Mucosa of descending colon (tissue), 3 donors: Measurements from ENCODE around the gene TCF20. TPM values are rescaled to one million over a fixed set of nuclear protein-coding genes. Genes with fewer than 3 reads are reported as not detected.

Experiments
- ATAC-seq: fragments of 200-7000 bp; cut with Tn5 transposase; one replicate; pipeline ENCODE4 v1.9.1; 2020; ENCODE audit warnings: mild to moderate bottlenecking, moderate library complexity
- DNase-seq, 3 donors: peaks; one replicate each; pipeline ENCODE4 v3.0.0-alpha.2; 2020
- H3K36me3 ChIP-seq: fragments of 200-600 bp; one replicate; pipeline ENCODE4 v1.8.0; 2021; ENCODE audit warnings: low read depth, mild to moderate bottlenecking
- H3K4me1 ChIP-seq: fragments of 200-600 bp; one replicate; pipeline ENCODE4 v1.8.0; 2021; ENCODE audit warnings: low read depth, mild to moderate bottlenecking
- H3K4me3 ChIP-seq: fragments of 200-600 bp; one replicate; pipeline ENCODE4 v1.8.0; 2021; ENCODE audit warnings: mild to moderate bottlenecking
- H3K9me3 ChIP-seq: fragments of 200-600 bp; one replicate; pipeline ENCODE4 v1.8.0; 2021; ENCODE audit warnings: mild to moderate bottlenecking
- CTCF ChIP-seq: fragments of 200-600 bp; IDR thresholded peaks from one replicate; pipeline ENCODE4 v1.8.0; 2022; ENCODE audit warnings: antibody characterized with exemption, mild to moderate bottlenecking
- intact Hi-C, 2 donors: fragments of 100-400 bp; cut with DNase I in 1 of 2; cut with micrococcal nuclease in 1 of 2; formaldehyde crosslinking; loops; one replicate each; pipeline versions ENCODE4 v1.11.0 to v1.11.1; 2022; cut with DNase I, micrococcal nuclease
- total RNA-seq, 3 donors: library from RNA; stranded (reverse); fragmentation: NEBNext Ultra II Directional in 2 of 3; extraction: Animal tissue kit (Norgen Biotek cat#: 25700) in 2 of 3; gene quantifications; one replicate each; pipeline versions ENCODE4 v1.2.1 to v1.2.4, GENCODE V29; 2021 to 2023
- donor health status: DM: no; HTN: no; CAD: no; lungs with moderate emphysema.
- donor health status: DM: no; HTN: no; CAD: no.
- donor health status: DM: no; HTN: yes; CAD: no.

TCF20 gene
- total RNA-seq, 3 donors from 2014 or later: 50.6 to 62.8 (median 58.2) TPM

DNA sequence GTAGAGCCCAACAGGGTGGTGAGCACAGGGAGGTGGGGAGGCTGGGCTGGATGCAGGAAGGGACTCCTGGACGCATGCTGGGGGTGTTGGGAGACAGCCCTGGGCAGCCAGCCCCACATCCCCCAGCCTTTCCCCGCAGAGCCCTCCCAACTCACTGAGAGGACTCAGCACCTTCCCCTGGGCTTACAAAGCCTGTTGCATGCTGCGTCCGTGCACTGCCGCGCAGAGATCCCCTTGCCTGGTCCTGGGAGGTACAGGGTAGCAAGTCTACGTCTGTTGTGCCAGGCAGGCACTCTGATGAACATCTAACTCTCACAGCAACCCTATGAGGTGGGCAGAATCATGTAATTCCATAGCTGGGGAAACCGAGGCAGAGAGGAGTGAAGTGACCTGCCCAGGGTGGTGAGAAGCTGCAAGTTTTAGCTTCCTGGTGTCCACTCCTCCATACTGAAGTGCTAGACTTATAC is 33.9 kb upstream of the TCF20 start:
- H3K4me3 ChIP-seq: no peak overlapping the region
- DNase-seq: no peak
- no peaks in the 10 kb centered on the region for H3K36me3 ChIP-seq
- peaks cover 32% of the 10 kb centered on the region for H3K4me1 ChIP-seq
- TF ChIP-seq CTCF: no peak
- ATAC-seq: no peak
- H3K9me3 ChIP-seq: no peaks in the 10 kb centered on the region
- intact Hi-C loops: no loop called here

GRCh38 chr22:42303396-42304323 is 33.2 kb upstream of the TCF20 start:
- intact Hi-C loops: no loop called here
- Histone ChIP-seq H3K9me3 (no peaks in the 10 kb centered on the region), H3K4me3 (no peak overlapping the region), H3K36me3 (no peaks in the 10 kb centered on the region), H3K4me1 (peaks cover 32% of the 10 kb centered on the region)
- no peak for TF ChIP-seq CTCF
- DNase-seq (peak in 1 of 3 donors; percentile 49), ATAC-seq (peak; percentile 27)

DNA sequence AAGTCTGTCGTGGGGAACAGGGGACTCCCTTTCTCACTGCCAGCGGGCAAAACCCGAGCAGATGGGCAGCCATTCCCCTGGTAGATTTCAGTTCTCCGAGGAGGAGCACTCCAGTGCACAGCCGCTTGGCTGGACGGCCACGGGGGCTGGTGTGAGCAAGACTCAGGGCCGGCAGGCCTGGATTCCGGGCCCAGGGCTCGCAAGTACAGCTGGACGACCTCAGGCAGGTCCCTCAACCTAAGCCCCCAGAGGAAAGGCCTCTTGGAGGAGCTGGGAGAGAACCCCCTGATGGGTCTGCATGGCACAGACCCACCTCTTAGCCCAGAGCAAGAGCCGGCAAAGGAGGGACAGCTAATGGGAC is 31.3 kb upstream of the TCF20 start:
- peaks cover 32% of the 10 kb centered on the region for H3K4me1 ChIP-seq
- ATAC-seq (peak; percentile 0), DNase-seq (no peak)
- H3K36me3 ChIP-seq: no peaks in the 10 kb centered on the region
- TF ChIP-seq CTCF: no peak
- intact Hi-C loops: no loop called here
- H3K4me3 ChIP-seq: no peak overlapping the region
- no peaks in the 10 kb centered on the region for H3K9me3 ChIP-seq

GRCh38 chr22:42301077-42301741 is 30.8 kb upstream of the TCF20 start:
- H3K4me1 ChIP-seq: peaks cover 35% of the 10 kb centered on the region
- H3K4me3 ChIP-seq: no peak overlapping the region
- no peaks in the 10 kb centered on the region for H3K36me3 ChIP-seq
- intact Hi-C loops: no loop called here
- H3K9me3 ChIP-seq: no peaks in the 10 kb centered on the region
- TF ChIP-seq CTCF: no peak
- ATAC-seq (peak; percentile 17), DNase-seq (peak in 1 of 3 donors; percentile 79)

- peak in 2 of 3 donors; percentile 46 to 67 for DNase-seq
- intact Hi-C loops: no loop called here
- ATAC-seq: peak; percentile 83
- H3K36me3 ChIP-seq: no peaks in the 10 kb centered on the region
- H3K9me3 ChIP-seq: no peaks in the 10 kb centered on the region
- H3K4me3 ChIP-seq: no peak overlapping the region
- no peak for TF ChIP-seq CTCF
- peaks cover 35% of the 10 kb centered on the region for H3K4me1 ChIP-seq
Measured at GRCh38 chr22:42300259-42301076, 30.0 kb upstream of the TCF20 start.
